Adrenal gland (tissue), 12 donors: ENCODE measurements around the gene CLDN5. TPM values are rescaled to one million over a fixed set of nuclear protein-coding genes. Genes with fewer than 3 reads are reported as not detected.
"Not testable (repeated sequence)": the region's sequence is repeated elsewhere in the genome, so short reads cannot be mapped to it uniquely, and the experiment has no call there.

ENCODE experiments used
- DNase-seq, 7 donors: peaks; one replicate each; pipeline ENCODE4 v3.0.0-alpha.2; 2019 to 2020
- H3K27ac ChIP-seq, 5 donors: fragments of 200-600 bp; sonication (generic) in 4 of 5; 1 replicate in 3 of 5; 2 replicates in 2 of 5; pipeline versions ENCODE4 v1.5.1 to v1.8.0; 2016 to 2020; ENCODE audit warnings: mild to moderate bottlenecking in 1 of 5
- H3K27me3 ChIP-seq: fragments of 200-600 bp; 2 replicates; pipeline ENCODE4 v1.8.0; 2021
- H3K36me3 ChIP-seq, 2 donors: fragments of 200-600 bp; replicated peaks in 1 of 2; 1 replicate in 1 of 2; 2 replicates in 1 of 2; pipeline versions ENCODE4 v1.5.1 to v1.8.0; 2018 to 2022
- H3K4me1 ChIP-seq, 2 donors: fragments of 200-600 bp; replicated peaks in 1 of 2; 1 replicate in 1 of 2; 2 replicates in 1 of 2; pipeline versions ENCODE4 v1.5.1 to v1.8.0; 2018 to 2021
- H3K4me3 ChIP-seq, 4 donors: fragments of 200-600 bp; sonication (generic) in 3 of 4; one replicate each; pipeline ENCODE4 v1.5.1; 2016 to 2018
- H3K9me3 ChIP-seq, 3 donors: fragments of 200-600 bp; sonication (generic) in 1 of 3; replicated peaks in 1 of 3; 1 replicate in 2 of 3; 2 replicates in 1 of 3; pipeline versions ENCODE4 v1.5.1 to v1.8.0; 2016 to 2021
- POLR2A ChIP-seq, 2 donors: fragments of 450-650 bp; IDR thresholded peaks; one replicate each; pipeline ENCODE4 v1.6.1; 2017; ENCODE audit warnings: antibody characterized with exemption in 2 of 2, mild to moderate bottlenecking in 2 of 2, moderate library complexity in 1 of 2
- WGBS, 4 donors: extraction: QIAGEN DNeasy Blood & Tissue Kit in 2 of 4; methylation state at CpG; one replicate each; pipeline versions ENCODE4 v1.1.5 to v1.1.7; 2013 to 2017; 5-methylcytosine and 5-hydroxymethylcytosine counted together
- intact Hi-C, 2 donors: fragments of 100-400 bp; cut with DNase I; formaldehyde crosslinking; loops; one replicate each; pipeline versions ENCODE4 v1.14.1 to v1.15.0; 2022 to 2023
- polyA plus RNA-seq, 3 donors: library from polyadenylated mRNA; stranded (reverse); fragments of 200-250 nt in 2 of 3; fragments of 350-450 nt in 1 of 3; fragmentation: Illumina TruSeq in 1 of 3; extraction: RNeasy Lipid Tissue Mini Kit (QIAGEN cat#74804) in 1 of 3; gene quantifications; one replicate each; pipeline ENCODE4 v1.2.3, GENCODE V29; 2013 to 2014
- total RNA-seq, 9 donors: library from RNA; depleted of rRNA in 4 of 9; stranded (reverse); fragments of >200 nt in 4 of 9; fragments of 120-200 nt in 1 of 9; fragmentation: NEBNext Ultra II Directional in 1 of 9; extraction: Animal tissue kit (Norgen Biotek cat#: 25700) in 1 of 9; gene quantifications; one replicate each; pipeline versions ENCODE4 v1.1.0 to v1.2.4, GENCODE V29; 2013 to 2023
- TF ChIP-seq, protein P1 (sequence below), 6 experiments: fragments of 450-650 bp in 4 of 6; fragments of 200-600 bp in 2 of 6; sonication (generic) in 1 of 6; IDR thresholded peaks; 1 replicate in 5 of 6; 2 replicates in 1 of 6; pipeline versions ENCODE4 v1.5.1 to v1.8.0; 2016 to 2021; ENCODE audit warnings: antibody characterized with exemption in 6 of 6, mild to moderate bottlenecking in 2 of 6, moderate library complexity in 1 of 6
- donor health status: healthy with polysubstance abuse.
- donor health status: Bipolar disorder and iron deficiency.
- donor health status: DM: yes; HTN: yes; CAD: no.
- donor health status: DM: no; HTN: no; CAD: no.
- donor health status: DM: no; HTN: no; CAD: no.
- donor health status: DM: yes; HTN: yes; CAD: no.

CLDN5 gene
- total and polyA plus RNA-seq, 12 donors = 0.40 to 122 (median 31.3) TPM

DNA sequence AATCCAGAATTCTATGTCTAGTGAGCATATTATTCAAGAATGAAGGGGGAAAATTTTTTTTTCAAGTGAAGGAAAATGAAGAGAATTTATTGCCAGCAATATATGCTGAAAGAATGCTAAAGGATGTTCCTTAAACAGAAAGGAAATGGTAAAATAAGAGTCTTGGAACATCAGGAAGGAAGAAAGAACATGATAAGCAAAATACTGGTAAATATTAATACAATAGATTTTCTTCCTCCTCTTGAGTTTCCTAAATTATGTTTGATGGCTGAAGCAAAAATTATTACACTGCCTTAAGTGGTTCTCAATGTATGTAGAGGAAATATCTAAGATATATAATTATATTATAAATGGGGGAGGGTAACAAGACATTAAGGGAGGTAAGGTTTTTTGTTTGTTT, 9.6 kb upstream of the CLDN5 start:
- Histone ChIP-seq H3K36me3 (no peaks in the 10 kb centered on the region), H3K4me1 (no peaks in the 10 kb centered on the region), H3K4me3 (no peak overlapping the region), H3K27me3 (peaks cover 3% of the 10 kb centered on the region), H3K27ac (no peak overlapping the region), H3K9me3 (no peaks in the 10 kb centered on the region)
- TF ChIP-seq, protein P1, sequence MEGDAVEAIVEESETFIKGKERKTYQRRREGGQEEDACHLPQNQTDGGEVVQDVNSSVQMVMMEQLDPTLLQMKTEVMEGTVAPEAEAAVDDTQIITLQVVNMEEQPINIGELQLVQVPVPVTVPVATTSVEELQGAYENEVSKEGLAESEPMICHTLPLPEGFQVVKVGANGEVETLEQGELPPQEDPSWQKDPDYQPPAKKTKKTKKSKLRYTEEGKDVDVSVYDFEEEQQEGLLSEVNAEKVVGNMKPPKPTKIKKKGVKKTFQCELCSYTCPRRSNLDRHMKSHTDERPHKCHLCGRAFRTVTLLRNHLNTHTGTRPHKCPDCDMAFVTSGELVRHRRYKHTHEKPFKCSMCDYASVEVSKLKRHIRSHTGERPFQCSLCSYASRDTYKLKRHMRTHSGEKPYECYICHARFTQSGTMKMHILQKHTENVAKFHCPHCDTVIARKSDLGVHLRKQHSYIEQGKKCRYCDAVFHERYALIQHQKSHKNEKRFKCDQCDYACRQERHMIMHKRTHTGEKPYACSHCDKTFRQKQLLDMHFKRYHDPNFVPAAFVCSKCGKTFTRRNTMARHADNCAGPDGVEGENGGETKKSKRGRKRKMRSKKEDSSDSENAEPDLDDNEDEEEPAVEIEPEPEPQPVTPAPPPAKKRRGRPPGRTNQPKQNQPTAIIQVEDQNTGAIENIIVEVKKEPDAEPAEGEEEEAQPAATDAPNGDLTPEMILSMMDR (IDR thresholded peaks at IDR 0.05) = no peak
- TF ChIP-seq POLR2A (IDR thresholded peaks at IDR 0.05) = no peak
- DNase-seq = no peak
- intact Hi-C loops = no loop called here

DNA sequence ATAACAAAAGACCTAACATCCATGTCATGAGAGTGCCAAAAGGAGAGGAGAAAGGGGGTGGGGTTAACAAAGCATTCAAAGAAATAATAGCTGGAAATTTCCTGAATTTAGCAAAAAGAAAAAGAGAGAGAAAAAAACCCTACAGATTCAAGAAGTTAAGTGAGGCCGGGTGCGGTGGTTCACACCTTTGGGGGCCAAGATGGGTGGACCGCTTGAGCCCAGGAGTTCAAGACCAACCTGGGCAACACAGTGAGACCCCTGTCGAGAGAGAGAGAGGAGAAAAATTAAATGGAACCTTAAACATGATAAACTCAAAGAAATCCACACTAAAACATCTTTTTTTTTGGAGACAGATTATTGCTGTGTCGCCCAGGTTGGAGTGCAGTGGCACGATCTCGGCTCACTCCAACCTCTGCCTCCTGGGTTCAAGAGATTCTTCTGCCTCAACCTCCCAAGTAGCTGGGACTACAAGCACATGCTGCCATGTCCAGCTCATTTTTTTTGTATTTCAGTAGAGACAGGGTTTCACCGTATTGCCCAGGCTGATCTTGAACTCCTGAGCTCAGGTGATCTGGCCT, 8.9 kb upstream of the CLDN5 start:
- Histone ChIP-seq H3K27me3 (peaks cover 6% of the 10 kb centered on the region), H3K27ac (no peak overlapping the region), H3K4me1 (no peaks in the 10 kb centered on the region), H3K9me3 (no peaks in the 10 kb centered on the region), H3K4me3 (no peak overlapping the region), H3K36me3 (no peaks in the 10 kb centered on the region)
- WGBS, 4 donors = 81 to 90% (median 87%) methylated on average over 8 of the region's 8 CpGs
- no peak for DNase-seq
- intact Hi-C loops = no loop called here
- no peak for TF ChIP-seq POLR2A (IDR thresholded peaks at IDR 0.05)
- TF ChIP-seq, protein P1 (IDR thresholded peaks at IDR 0.05) = no peak

DNA sequence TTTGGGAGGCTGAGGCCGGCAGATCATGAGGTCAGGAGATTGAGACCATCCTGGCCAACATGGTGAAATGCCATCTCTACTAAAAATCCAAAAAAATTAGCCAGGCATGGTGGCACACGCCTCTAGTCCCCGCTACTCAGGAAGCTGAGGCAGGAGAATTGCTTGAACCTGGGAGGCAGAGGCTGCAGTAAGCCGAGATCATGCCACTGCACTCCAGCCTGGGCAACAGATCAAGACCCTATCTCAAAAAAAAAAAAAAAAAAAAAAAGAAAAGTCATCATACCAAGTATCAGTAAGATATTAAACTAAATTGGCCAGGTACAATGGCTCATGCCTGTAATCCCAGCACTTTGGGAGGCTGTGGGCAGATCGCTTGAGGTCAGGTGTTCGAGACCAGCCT, 7.1 kb upstream of the CLDN5 start:
- DNase-seq, H3K4me3 ChIP-seq, H3K36me3 ChIP-seq, intact Hi-C loops, H3K27ac ChIP-seq, H3K9me3 ChIP-seq, H3K27me3 ChIP-seq, H3K4me1 ChIP-seq: not testable (repeated sequence)
- 83 to 94% (median 89%) methylated on average over 6 of the region's 6 CpGs for WGBS, 4 donors

DNA sequence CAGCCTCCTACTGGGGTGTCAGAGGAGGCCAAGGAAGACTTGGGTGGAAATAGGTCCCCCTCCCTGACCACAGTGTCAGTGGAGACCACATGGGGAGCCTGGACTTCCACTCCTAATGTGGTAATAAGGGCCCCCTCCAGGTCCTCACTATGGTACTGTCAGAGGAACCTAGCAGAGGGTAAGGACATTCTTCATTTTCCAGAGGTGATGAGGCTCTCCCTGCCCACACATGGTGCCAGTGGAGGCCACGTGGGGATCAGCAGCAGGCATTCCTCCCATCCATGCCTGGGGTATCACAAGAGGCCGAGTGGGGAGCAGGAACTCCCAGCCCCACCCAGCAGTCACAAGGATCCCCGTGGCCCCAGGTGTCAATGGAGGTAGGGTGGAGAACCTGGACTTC, 6.5 kb upstream of the CLDN5 start:
- no peak overlapping the region for H3K27ac ChIP-seq
- no peaks in the 10 kb centered on the region for H3K9me3 ChIP-seq
- no peak for TF ChIP-seq POLR2A (IDR thresholded peaks at IDR 0.05)
- TF ChIP-seq, protein P1 (IDR thresholded peaks at IDR 0.05) = no peak
- H3K4me1 ChIP-seq = no peaks in the 10 kb centered on the region
- WGBS, 4 donors = 72 to 88% (median 76%) methylated on average over 1 to 3 of the region's 3 CpGs
- H3K36me3 ChIP-seq = no peaks in the 10 kb centered on the region
- H3K4me3 ChIP-seq = no peak overlapping the region
- peaks cover 6% of the 10 kb centered on the region for H3K27me3 ChIP-seq
- intact Hi-C loops = no loop called here
- no peak for DNase-seq

DNA sequence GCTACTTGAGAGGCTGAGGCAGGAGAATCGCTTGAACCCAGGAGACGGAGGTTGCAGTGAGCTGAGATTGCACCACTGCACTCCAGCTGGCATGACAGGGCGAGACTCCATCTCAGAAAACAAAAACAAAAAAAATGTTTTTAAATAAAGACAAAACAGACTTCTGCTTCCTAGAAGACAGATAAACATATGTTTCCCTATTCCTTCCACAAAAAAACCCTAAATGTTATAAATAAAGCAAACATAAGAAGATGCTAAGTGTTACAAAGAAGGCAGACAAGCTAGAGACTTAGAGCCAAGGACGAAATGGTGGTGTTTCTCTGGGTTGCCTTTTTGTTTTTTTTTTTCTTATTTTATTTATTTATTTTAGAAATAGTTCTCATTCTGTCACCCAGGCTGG, 5.6 kb upstream of the CLDN5 start:
- Histone ChIP-seq H3K36me3 (no peaks in the 10 kb centered on the region), H3K27me3 (peaks cover 15% of the 10 kb centered on the region), H3K27ac (no peak overlapping the region), H3K9me3 (no peaks in the 10 kb centered on the region), H3K4me3 (no peak overlapping the region), H3K4me1 (no peaks in the 10 kb centered on the region)
- no peak for DNase-seq
- TF ChIP-seq, protein P1 (IDR thresholded peaks at IDR 0.05) = no peak
- no peak for TF ChIP-seq POLR2A (IDR thresholded peaks at IDR 0.05)
- intact Hi-C loops = no loop called here
- 77 to 85% (median 80%) methylated on average over 4 of the region's 4 CpGs for WGBS, 4 donors
